AG09309 (cell line): ENCODE measurements around the gene CATSPERE.

ENCODE experiments used
- DNase-seq: peaks from one replicate; pipeline ENCODE4 v3.0.0-alpha.2; 2010; ENCODE audit warnings: low read depth
- H3K4me3 ChIP-seq: 2 replicates; pipeline ENCODE4 v1.5.1; 2011; ENCODE audit warnings: mild to moderate bottlenecking, low read depth, low read length, moderate library complexity; ENCODE audit not compliant: control insufficient read depth
- CTCF ChIP-seq: IDR thresholded peaks from 2 replicates; pipeline ENCODE4 v1.5.1; 2011; ENCODE audit warnings: mild to moderate bottlenecking, low read depth, low read length, inconsistent platforms; ENCODE audit not compliant: insufficient read depth, control insufficient read depth; ENCODE audit errors: missing control alignments

CATSPERE gene

GRCh38 chr1:244448279-244449036 is 12.6 kb upstream of the CATSPERE start:
- DNase-seq, result no peak
- H3K4me3 ChIP-seq, result no peak overlapping the region
- TF ChIP-seq CTCF, result no peak

- H3K4me3 ChIP-seq, result peak overlapping the region; percentile 93
- no peak for DNase-seq
- TF ChIP-seq CTCF, result no peak
Observed at GRCh38 chr1:244449936-244450508, 11.1 kb upstream of the CATSPERE start.

GRCh38 chr1:244450597-244451538 is 10.2 kb upstream of the CATSPERE start:
- TF ChIP-seq CTCF, result no peak
- no peak for DNase-seq
- peak overlapping the region; percentile 93 for H3K4me3 ChIP-seq

- TF ChIP-seq CTCF, result no peak
- DNase-seq, result no peak
- H3K4me3 ChIP-seq, result peak within 1 kb of the TSS; percentile 93
Observed at GRCh38 chr1:244451539-244451950, 9.5 kb upstream of the CATSPERE start, which contains the start of gene ADSS2. Gene ADSS2, minus strand, starts transcription at chr1:244451909. Its CDS starts 92 bp downstream, at chr1:244451817.

GRCh38 chr1:244451951-244452795 is 8.9 kb upstream of the CATSPERE start:
- TF ChIP-seq CTCF, result peak; percentile 17
- peak; percentile 96 for DNase-seq
- H3K4me3 ChIP-seq, result peak overlapping the region; percentile 93

GRCh38 chr1:244454412-244454811 is 6.7 kb upstream of the CATSPERE start:
- DNase-seq, result no peak
- no peak for TF ChIP-seq CTCF
- no peak overlapping the region for H3K4me3 ChIP-seq
